GM19240 (cell line): ENCODE results near the gene UGGT2.
"Not testable (repeated sequence)": the region's sequence is repeated elsewhere in the genome, so short reads cannot be mapped to it uniquely, and the experiment has no call there.

ENCODE experiments used
- DNase-seq: peaks from one replicate; pipeline ENCODE4 v3.0.0; 2011; ENCODE audit warnings: low spot score; ENCODE audit not compliant: insufficient read length

UGGT2 gene

DNA sequence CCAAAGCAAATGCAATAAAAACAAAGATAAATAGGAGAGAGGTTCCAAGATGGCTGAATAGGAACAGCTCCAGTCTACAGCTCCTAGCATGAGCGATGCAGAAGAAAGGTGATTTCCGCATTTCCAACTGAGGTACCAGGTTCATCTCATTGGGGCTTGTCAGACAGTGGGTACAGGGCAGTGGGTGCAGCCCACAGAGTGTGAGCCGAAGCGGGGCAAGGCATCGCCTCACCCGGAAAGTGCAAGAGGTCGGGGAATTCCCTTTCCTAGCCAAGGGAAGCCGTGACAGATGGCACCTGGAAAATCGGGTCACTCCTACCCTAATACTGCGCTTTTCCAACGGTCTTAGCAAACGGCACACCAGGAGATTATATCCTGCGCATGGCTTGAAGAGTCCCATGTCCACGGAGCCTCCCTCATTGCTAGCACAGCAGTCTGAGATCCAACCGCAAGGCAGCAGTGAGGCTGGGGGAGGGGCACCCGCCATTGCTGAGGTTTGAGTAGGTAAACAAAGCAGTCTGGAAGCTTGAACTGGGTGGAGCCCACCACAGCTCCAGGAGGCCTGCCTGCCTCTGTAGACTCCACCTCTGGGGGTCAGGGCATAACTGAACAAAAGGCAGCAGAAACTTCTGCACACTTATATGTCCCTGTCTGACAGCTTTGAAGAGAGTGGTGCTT, 6.6 kb downstream of the UGGT2 start:
- DNase-seq: not testable (repeated sequence)

DNA sequence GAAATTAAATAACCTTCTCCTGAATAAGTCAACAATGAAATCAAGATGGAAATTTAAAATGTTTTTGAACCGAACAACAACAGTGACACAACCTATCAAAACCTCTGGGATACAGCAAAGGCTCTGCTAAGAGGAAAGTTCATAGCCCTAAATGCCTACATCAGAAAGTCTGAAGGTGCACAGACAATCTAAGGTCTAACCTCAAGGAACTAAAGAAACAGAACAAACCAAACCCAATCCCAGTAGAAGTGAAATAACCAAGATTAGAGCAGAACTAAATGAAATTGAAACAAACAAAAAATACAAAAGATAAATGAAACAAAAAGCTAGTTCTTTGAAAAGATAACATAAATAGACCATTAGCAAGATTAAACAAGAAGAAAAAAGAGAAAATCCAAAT, 9.0 kb downstream of the UGGT2 start:
- DNase-seq: no peak

DNA sequence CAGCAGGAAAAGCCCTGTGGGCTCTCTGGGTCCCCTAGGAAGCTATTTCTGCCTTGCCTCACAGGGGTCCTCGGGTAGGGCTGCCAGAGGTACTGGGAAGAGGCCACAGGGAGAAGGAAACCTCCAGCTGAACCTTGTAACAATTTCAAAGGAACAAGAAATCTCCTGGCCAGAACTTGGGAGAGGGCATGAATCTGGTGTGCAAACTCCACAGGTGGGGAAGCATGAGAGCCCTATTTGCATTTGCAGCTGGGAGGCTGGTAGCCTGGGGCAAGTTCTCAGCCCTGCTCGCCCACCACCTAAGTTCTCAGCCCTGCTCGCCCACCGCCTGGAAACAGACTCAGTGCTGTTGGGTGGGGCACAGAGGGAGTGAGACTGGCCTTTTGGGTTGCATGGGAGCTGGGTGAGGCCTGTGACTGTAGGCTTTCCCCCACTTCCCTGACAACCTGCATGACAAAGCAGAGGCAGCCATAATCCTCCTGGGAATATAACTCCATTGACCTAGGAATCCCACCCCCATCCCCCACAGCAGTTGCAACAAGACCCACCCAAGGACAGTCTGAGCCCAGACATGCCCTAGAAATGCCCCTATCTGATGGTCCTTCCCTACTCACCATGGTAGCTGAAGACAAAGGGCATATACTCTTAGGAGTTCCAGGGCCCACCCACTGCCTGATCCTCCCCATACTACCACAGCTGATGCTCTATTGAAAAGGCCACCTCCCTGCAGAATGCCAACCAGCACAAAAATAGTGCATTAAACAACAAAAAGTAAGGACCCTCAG, 11.7 kb downstream of the UGGT2 start:
- no peak for DNase-seq

DNA sequence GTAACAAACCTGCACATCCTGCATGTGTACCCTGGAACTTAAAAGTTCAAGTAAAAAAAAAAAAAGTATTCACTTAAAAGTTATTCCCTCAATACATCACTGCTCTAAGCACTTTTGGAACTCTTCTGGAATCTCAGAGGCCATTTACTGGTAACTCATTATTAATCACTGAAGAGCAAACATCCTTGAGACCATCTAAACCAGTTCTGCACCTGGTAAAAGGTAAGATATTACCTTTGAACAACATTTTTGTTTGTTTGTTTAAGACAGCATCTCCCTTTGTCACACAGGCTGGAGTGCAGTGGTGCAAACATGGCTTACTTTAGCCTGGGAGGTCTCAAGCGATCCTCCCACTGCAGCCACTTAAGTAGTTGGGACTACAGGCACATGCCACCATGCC, 16.7 kb downstream of the UGGT2 start:
- DNase-seq: no peak

DNA sequence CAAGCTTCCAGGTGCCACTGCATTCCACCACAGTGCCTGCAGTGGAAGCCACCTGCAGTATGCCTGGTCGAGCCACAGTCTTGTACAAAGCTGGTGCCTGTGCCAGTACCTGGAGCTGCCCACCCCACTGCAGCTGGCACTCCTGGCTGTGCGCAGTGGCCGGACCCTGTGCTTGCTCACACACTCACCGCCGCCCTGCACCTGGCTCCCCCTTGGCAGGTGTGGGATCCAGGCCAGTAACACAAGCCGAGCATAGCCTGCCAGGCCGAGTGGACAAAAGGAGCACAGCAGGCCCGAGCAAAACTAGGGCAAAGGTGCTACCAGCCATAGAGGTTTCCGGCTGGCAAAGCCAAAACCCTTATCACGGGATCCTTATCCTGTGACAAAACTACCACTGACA, 18.5 kb downstream of the UGGT2 start:
- DNase-seq: no peak

DNA sequence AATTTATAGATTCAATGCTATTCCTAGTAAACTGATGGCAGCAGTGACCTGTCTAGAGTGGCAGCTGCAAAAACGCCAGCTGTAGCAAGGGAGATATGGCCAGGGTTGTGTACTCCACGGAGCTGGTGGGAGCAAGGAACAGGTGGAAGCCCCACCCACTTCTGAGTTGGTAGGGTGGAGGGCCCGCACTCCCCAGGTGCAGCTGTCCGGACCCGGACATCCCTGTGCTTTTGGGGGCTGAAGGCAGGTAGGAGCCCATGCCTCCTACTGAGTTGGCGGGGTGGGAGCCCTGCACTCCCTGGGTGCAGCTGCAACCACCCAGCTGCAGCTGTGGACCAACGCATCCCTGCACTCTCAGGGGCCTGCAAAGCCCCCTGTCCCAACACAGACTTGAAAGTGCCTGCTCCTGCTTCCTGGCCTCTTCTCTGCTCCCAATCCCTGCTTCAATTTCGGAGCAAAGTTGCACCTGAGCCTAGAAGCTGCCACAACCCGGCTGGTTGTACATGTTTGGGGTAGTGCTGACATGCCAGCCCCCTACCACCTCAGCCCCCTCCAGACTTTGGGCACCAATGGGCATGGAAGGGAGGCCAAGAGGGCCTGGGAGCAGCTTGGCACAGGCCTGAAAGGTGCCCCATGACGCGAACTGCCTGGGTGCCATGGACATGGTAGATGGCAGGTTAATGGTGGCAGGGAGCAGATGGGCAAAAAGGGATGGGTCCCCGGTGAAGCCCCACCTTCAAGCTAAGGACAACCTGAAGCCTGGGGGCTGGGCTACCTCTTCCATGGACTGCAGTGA, 19.8 kb downstream of the UGGT2 start:
- DNase-seq: no peak

DNA sequence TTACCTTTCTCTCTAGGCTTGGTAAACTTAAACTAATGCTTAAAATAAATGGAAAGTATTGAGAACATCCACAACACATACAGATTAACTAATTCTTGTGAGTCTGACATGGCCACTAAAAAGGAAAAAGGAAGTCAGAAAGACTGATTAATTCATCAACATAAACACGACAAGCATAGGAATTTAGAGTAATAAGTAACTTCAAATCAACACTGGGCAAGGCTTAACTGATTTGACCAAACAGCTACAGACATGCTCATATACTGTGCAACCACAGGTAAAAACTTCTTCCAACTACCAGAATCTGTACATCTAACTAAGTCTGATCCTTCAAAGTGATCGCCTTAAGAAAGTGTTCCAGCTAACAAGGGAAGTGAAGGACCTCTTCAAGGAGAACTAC, 20.5 kb downstream of the UGGT2 start:
- no peak for DNase-seq

DNA sequence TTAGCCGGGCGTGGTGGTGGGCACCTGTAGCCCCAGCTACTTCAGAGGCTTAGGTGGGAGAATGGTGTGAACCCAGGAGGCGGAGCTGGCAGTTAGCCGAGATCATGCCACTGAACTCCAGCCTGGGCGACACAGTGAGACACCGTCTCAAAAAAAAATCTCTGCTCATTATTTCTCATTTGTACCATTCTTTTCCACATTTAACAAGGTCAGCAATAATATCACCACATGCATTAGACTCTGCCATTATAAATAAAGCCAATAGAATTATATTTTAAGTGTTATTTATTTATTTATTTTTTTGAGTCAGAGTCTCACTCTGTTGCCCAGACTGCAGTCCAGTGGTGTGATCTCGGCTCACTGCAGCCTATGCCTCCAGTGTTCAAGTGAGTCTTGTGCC, 24.2 kb downstream of the UGGT2 start:
- DNase-seq: no peak

DNA sequence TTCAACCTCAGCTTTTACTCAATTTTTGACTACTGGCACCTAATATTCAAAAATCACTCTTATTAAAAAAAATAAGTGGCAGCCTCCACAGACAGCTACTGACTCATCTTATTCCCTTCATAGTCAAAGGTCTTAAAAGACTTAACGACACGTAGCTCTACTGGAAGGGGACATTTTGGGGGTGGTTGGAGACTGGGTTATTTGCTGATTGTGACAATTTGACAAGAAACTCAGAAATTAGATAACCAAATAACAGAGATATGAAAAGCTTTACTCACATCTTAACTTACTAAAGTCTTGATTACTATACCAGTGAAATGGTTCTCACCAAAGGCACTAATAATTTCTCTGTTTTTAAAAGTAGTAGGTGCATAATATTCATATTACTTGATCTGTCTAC, 25.7 kb downstream of the UGGT2 start:
- DNase-seq: no peak

DNA sequence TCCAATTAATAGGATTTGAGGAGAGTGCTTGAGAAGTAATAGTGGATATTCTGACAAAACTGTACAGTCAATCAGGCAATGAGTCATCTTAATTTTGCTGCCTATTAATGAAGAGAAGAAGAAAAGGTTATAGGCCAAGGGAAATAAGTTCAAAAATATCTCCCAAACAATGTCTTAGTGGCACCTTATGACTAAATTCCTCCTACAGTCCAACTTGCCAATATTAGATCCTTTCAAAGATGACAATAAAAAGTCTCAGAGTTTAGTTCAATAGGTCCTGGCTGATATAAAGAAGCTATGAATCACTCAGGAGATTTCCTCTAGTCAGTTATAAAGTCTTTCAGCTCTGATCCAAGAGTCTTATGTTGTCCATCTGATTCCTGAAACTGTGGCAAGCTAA, 27.9 kb downstream of the UGGT2 start:
- no peak for DNase-seq

DNA sequence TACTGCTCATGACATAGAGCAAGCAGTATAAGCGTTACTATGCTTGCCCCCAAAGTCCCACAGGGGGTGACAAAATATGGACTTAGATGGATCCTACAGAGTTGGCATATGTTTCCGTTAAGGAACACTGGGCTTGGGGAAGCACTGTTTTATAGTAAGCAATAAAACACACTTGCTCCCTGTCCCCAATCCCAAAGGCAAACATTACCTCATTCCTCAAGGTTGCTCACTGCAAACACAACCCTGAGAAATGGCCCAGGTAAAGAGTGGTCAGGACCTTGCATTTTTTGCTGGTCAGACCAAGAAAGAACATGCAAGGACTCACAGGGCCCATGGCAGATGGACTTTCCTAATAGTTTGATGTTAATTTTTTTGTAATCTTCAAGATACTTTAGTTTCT, 32.3 kb downstream of the UGGT2 start:
- no peak for DNase-seq

DNA sequence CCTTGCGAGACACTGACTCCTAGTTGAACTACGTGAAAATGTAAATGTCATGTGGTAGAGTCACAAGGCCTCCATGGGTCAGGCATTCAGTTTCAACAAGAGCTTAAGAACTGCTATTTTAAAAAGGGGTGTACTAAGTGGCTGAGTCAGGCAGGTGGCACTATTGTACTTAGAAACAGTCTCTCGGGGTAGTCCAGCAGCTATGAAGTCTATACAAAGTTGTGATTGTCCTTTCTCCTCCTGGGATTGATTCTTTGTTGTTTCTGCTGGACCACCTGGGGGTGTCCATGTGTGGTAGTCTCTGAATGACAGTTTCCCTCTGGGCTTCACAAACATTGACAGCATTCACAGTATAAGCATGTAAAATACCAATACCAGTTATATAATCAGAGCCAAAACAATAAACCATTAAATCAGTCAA, 33.0 kb downstream of the UGGT2 start:
- DNase-seq: peak; percentile 14

DNA sequence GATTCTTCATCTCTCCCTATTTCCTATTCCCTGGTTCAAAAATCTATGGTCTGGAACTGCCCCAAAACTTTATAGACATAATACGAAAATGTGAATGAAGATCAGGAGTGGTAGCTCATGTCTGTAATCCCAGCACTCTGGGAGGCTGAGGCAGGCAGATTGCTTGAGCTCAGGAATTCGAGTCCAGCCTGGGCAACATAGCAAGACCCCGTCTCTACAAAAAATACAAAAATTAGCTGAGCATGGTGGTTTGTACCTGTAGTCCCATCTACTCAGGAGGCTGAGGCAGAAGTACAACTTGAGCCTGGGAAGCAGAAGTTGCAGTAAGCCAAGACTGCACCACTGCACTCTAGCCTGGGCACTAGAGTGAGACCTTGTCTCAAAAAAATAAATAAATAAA, 35.1 kb downstream of the UGGT2 start:
- DNase-seq: no peak

DNA sequence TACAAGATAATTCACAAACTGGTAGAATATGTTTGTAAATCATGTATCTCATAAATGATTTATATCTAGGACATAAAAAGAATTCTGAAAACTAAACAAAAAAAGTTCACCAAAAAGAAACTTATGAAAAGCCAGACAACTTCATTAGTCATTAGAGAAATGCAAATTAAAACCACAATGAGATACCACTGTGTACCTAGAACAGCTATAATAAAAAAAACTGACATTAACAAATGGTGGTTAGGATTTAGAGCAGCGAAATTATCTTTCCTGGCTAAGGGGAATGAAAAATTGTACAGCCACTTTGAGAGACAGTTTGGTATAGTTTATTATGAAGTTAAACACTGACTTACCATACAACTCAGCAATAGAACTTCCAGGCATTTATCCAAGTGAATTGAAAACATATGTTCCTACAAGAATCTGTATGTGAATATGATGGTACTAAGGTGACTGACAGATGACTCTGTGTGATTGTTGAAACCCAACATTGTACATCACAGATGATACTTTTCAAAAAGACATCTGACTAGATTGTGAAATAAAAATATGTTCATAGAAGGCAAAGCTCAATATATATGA, 41.8 kb downstream of the UGGT2 start:
- no peak for DNase-seq

DNA sequence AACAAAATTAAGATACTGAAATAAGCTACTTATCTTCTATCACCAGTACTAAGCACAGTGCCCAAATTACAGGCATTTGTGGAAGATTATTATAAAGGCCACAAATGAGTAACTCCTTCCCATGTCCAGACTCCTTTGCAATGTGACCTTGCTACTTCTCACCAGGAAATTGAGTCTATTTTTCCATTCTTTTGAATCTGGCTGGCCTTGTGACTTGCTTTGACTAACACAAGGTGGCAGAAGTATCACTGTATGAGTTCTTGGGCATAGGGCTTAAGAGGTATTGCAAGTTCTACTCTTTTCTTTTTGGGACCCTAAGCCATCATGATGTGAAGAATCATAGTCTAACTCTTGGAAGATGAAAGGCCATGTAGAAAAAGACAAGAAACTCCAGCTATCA, 49.9 kb downstream of the UGGT2 start:
- no peak for DNase-seq

DNA sequence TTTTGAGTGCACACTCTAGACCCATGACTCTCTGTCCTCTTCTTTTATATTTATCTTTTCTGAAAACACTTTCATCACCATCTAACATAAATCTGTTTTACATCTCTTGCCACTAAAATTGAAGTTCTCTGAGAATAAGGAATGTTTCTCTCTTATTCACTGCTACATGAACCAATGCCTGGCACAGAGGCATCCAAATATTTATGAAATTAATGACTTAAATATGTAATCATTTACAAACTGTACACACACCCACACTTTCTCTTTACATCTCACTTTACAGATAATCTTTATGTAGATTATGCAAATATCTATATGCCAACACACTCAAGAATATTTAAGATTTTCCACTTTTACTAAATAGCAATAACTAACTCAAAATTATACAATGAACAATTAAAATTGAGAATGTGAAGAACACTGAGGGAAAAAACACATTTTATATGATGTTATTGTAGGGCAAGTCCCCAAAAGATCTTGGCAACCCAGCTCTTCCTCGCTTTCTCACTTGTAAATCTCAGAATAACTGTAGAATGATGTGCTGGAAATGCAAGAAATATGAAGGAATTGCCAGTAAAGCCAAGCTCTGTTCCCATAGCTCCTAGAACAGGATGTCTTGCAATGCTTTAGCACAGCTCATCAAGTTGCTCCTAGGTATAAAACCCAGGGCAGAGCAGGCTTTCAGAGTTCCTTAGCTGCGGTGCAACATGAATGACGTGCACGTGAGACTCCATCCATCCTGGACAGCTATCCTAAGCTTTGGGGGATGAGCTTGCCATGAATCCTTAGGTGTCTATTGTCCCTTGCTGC, 50.7 kb downstream of the UGGT2 start:
- DNase-seq: no peak

DNA sequence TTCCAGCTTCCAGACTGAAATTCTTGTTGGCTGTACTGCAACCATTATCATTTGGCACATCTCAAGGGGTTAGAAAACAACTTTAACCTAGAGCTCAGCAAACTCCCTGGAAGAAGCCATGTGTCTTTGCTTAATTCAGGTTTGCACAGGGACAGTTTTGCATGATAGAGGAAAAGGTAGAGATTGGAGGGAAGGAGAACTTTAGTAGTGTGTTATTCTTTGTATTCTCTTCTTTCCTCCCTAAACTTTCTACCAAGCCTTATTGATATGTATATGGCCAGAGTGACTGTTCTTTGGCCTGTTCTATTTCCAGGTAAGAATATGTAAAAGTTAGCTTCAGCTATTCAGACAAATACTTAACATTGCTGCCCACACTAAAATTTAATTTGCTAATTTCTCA, 53.1 kb downstream of the UGGT2 start:
- no peak for DNase-seq

DNA sequence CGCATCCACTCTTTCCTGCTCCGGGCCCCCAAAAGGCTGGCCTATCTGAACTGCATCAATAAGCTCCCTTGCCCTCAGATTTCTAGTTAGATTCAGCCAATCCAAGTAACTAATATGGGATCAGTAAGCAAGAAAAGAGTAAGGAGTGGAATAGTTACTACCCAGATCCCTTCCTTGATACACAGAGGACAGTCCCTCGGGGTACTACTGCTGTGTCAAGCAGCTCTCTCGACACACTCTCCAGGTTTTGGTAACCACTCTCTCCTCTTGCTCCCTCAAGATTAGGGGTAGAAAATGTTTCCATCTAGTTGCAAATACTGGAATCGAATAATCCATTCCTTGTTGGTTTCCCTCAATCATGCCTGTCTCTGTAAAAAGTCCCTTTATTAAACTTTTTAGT, 65.4 kb downstream of the UGGT2 start:
- DNase-seq: no peak

DNA sequence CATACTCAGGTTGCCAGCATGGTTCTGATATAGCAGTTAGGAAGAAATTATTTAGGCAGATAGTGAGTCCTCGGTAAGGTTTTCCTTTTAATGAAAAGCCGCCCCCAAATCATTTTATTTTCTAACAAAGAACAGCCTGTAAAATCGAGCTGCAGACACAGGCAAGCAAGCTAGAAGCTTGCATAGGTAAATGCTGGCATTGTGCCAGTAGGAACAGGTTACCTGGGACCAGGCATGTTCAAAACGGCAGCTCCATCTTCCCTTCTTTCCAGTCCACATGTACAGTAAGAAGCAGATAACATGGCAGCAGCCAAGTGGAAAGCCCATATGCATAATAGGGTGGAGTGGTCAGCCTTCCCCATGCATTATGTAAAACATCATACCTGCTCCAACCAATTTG, 71.1 kb downstream of the UGGT2 start:
- DNase-seq: no peak

DNA sequence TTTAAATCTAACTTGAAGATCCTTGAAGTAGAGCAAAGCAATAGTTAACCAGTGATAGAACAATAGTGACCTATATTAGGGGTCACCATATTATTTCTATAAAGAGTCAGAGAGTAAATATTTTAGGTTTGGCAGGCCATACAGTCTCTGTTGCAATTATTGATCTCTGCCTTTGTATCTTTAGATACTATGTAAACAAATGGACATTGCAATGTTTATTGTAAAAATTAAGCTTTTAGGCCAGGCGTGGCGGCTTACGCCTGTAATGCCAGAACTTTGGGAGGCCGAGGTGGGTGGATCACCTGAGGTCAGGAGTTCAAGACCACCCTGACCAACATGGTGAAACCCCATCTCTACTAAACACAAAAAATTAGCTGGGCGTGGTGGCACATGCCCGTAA, 80.5 kb downstream of the UGGT2 start:
- DNase-seq: not testable (repeated sequence)

DNA sequence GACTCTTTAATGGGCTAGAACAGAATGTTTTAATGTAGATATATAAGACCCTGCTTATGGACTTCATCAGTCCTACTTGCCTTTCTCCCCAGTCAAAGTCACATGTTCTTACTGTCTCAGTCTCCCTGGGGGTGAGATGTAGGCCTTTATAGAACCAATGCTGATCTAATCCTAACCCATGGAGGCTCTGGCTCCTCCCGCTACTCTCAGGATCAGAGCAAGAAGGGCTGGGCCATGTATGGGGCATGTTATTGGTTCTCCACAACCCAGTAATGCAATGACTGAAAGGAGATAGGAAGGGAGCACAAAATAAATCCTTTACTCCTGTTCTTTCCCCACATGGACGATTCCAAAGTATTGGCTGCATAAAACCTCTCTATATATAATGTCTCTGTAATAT, 82.3 kb downstream of the UGGT2 start:
- no peak for DNase-seq
